ENCODE results near the gene EPOP.

DNA sequence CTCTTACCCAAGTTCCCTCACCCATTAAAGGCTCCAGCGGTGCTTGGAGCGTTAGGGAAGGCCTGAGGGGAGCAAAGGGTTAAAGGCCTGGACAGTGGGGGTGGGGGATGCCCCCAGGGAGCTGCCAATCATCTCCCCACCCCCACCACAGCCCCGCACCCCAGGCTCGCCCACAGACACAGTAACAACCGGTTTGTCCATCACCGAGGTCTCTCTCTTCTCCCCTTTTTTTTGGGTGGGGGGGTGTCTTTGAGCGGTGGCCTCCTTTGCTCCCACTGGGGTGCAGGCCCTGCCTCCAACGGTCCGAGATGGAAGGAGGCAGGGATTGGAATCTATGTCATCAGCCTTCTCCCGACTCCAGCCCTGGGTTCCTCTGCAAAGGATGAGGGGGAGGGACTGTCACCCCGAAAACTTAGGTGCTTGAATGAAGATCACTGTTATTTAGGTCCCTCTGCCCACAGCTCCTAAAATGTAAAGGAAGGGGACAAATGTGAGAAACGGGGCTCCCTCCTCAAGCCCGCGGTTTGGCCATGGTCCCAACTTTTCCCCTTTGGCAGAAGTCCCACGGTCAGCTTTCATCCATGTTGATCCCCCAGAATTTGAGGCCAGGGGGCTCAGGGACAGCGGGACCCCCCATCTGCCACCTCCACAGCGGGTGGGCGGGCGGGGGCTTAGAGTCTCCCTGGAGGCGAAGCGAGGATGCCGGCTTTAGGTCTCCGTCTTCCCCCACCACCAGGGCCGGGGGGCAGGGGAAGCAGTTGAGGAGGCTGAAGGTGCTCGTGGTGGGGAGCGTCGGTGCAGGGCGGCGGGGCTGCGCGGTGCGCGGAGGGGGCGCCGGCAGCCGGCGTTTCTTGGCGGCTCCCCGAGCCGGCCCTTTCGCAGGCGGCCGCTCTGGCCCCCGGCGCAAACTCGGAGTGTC is 1.7 kb downstream of the EPOP start:
- no peak for TF ChIP-seq JUN (IDR thresholded peaks at IDR 0.05; ENCODE audit: borderline replicate concordance, insufficient read depth, insufficient read length, low read depth)
- TF ChIP-seq, protein P1, sequence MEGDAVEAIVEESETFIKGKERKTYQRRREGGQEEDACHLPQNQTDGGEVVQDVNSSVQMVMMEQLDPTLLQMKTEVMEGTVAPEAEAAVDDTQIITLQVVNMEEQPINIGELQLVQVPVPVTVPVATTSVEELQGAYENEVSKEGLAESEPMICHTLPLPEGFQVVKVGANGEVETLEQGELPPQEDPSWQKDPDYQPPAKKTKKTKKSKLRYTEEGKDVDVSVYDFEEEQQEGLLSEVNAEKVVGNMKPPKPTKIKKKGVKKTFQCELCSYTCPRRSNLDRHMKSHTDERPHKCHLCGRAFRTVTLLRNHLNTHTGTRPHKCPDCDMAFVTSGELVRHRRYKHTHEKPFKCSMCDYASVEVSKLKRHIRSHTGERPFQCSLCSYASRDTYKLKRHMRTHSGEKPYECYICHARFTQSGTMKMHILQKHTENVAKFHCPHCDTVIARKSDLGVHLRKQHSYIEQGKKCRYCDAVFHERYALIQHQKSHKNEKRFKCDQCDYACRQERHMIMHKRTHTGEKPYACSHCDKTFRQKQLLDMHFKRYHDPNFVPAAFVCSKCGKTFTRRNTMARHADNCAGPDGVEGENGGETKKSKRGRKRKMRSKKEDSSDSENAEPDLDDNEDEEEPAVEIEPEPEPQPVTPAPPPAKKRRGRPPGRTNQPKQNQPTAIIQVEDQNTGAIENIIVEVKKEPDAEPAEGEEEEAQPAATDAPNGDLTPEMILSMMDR (IDR thresholded peaks at IDR 0.05; ENCODE audit: extremely low read depth in 1 of 2, insufficient read depth in 1 of 2, low read depth in 1 of 2, low read length in 2 of 2), result no peak
- no peak for TF ChIP-seq EZH2 (IDR thresholded peaks at IDR 0.05; ENCODE audit: borderline replicate concordance, low read depth, low read length, severe bottlenecking)
- TF ChIP-seq MYC (IDR thresholded peaks at IDR 0.05; ENCODE audit: low read depth, low read length), result no peak

Measured in endothelial cell of umbilical vein (primary cell).